IPS DF 4.7 (cell line): ENCODE measurements around the gene NDUFS4.
"Not testable (repeated sequence)": the region's sequence is repeated elsewhere in the genome, so short reads cannot be mapped to it uniquely, and the experiment has no call there.

ENCODE experiments used
- DNase-seq: peaks from one replicate; pipeline ENCODE4 v3.0.0-alpha.2; 2013; ENCODE audit warnings: low spot score; ENCODE audit errors: extremely low read depth

The NDUFS4 gene

GRCh38 chr5:53575101-53575500 lies 14.7 kb downstream of the NDUFS4 start:
- DNase-seq, result no peak

GRCh38 chr5:53575831-53576230 lies 15.4 kb downstream of the NDUFS4 start:
- DNase-seq, result no peak

GRCh38 chr5:53576674-53577073 lies 16.2 kb downstream of the NDUFS4 start:
- no peak for DNase-seq

- no peak for DNase-seq
Observed at GRCh38 chr5:53578854-53579253, 18.4 kb downstream of the NDUFS4 start.

- no peak for DNase-seq
Observed at GRCh38 chr5:53580547-53580946, 20.1 kb downstream of the NDUFS4 start.

- DNase-seq, result no peak
Observed at GRCh38 chr5:53582225-53582624, 21.8 kb downstream of the NDUFS4 start.

GRCh38 chr5:53590759-53591158 lies 30.3 kb downstream of the NDUFS4 start:
- DNase-seq, result no peak

GRCh38 chr5:53594419-53594818 lies 34.0 kb downstream of the NDUFS4 start:
- no peak for DNase-seq

- DNase-seq, result no peak
Observed at GRCh38 chr5:53597894-53598293, 37.5 kb downstream of the NDUFS4 start.

- no peak for DNase-seq
Observed at GRCh38 chr5:53601570-53601969, 41.1 kb downstream of the NDUFS4 start.

- no peak for DNase-seq
Observed at GRCh38 chr5:53603009-53603687, 42.7 kb downstream of the NDUFS4 start.

- no peak for DNase-seq
Observed at GRCh38 chr5:53604309-53604708, 43.9 kb downstream of the NDUFS4 start.

GRCh38 chr5:53607886-53608285 lies 47.4 kb downstream of the NDUFS4 start:
- DNase-seq, result no peak

- not testable (repeated sequence) for DNase-seq
Observed at GRCh38 chr5:53608897-53609296, 48.5 kb downstream of the NDUFS4 start.

- no peak for DNase-seq
Observed at GRCh38 chr5:53613061-53613460, 52.6 kb downstream of the NDUFS4 start.

GRCh38 chr5:53613536-53613935 lies 53.1 kb downstream of the NDUFS4 start:
- DNase-seq, result no peak

GRCh38 chr5:53614376-53614885 lies 54.0 kb downstream of the NDUFS4 start:
- no peak for DNase-seq

- DNase-seq, result no peak
Observed at GRCh38 chr5:53616939-53617549, 56.6 kb downstream of the NDUFS4 start.

- no peak for DNase-seq
Observed at GRCh38 chr5:53631251-53631650, 70.8 kb downstream of the NDUFS4 start.

- DNase-seq, result no peak
Observed at GRCh38 chr5:53642061-53642460, 81.6 kb downstream of the NDUFS4 start.

- DNase-seq, result no peak
Observed at GRCh38 chr5:53643445-53643844, 83.0 kb downstream of the NDUFS4 start.

GRCh38 chr5:53645078-53645477 lies 84.6 kb downstream of the NDUFS4 start:
- no peak for DNase-seq

- DNase-seq, result no peak
Observed at GRCh38 chr5:53649352-53649751, 88.9 kb downstream of the NDUFS4 start.
